NT2/D1 (cell line): ENCODE results near the gene PKNOX2.

ENCODE experiments used
- DNase-seq: peaks from one replicate; pipeline ENCODE4 v3.0.0-alpha.2; 2011; ENCODE audit warnings: low read depth, low spot score
- H3K27me3 ChIP-seq: 2 replicates; pipeline ENCODE4 v1.6.0; 2011; ENCODE audit warnings: mild to moderate bottlenecking; ENCODE audit not compliant: insufficient read length, insufficient read depth
- H3K36me3 ChIP-seq: 2 replicates; pipeline ENCODE4 v1.6.1; 2011; ENCODE audit warnings: mild to moderate bottlenecking, low read length, mixed read lengths; ENCODE audit not compliant: insufficient read depth, insufficient read length
- H3K4me1 ChIP-seq: 2 replicates; pipeline ENCODE4 v1.5.1; 2011; ENCODE audit not compliant: insufficient read depth, insufficient read length
- H3K4me3 ChIP-seq: 2 replicates; pipeline ENCODE4 v1.5.1; 2011; ENCODE audit warnings: low read depth; ENCODE audit not compliant: insufficient read length
- H3K9ac ChIP-seq: 2 replicates; pipeline ENCODE4 v1.6.0; 2011; ENCODE audit warnings: low read depth; ENCODE audit not compliant: insufficient read length
- H3K9me3 ChIP-seq: 2 replicates; pipeline ENCODE4 v1.5.1; 2011; ENCODE audit warnings: mild to moderate bottlenecking, low read length; ENCODE audit not compliant: insufficient read depth
- SUZ12 ChIP-seq: IDR thresholded peaks from 2 replicates; pipeline ENCODE4 v1.6.1; 2011; ENCODE audit not compliant: insufficient read length, insufficient read depth; ENCODE audit errors: extremely low read depth
- YY1 ChIP-seq: IDR thresholded peaks from 2 replicates; pipeline ENCODE4 v1.6.1; 2011; ENCODE audit not compliant: insufficient read length, insufficient read depth
- ZNF274 ChIP-seq: IDR thresholded peaks from 2 replicates; pipeline ENCODE4 v1.6.1; 2011; ENCODE audit warnings: mild to moderate bottlenecking, low read depth, low read length

The PKNOX2 gene

DNA sequence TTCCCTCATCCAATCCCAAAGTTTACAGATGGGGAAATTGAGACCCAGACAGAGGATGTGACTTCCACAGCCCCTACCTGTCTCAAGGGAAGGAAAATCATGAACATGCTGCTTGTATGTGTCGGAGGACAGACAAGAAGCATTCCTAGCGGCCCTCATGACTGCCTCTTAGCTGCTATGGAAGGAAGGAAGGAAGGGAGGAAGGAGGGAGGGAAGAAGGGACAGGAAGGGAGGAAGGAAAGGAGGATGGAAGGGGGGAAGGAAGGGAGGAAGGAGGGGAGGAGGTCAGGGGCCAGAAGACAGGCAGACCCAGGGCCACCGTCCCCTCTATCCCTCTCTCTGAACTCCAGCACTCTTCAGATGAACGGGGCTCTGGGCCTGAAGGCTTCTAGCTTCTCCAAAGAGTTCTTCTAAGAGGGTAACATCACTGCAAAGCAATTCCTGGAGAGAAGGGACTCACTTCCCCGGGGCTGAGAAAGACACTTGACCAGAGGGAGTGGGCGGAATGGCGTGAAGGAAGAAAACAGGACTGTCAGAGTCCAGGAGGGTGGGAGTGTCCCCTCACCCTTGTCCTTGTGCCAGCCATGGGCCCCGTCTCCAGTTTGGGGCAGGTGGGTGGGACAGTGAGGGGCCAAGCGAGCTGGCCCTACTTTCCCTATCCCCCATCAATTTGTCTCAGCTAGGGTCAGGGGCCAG is 182.2 kb downstream of the PKNOX2 start:
- no peak overlapping the region for H3K4me3 ChIP-seq
- no peaks in the 10 kb centered on the region for H3K27me3 ChIP-seq
- DNase-seq = no peak
- TF ChIP-seq SUZ12 (no peak), YY1 (no peak), ZNF274 (no peak)
- H3K9me3 ChIP-seq = no peaks in the 10 kb centered on the region
- no peaks in the 10 kb centered on the region for H3K36me3 ChIP-seq
- peak overlapping the region; percentile 26 for H3K9ac ChIP-seq
- H3K4me1 ChIP-seq = peaks cover 38% of the 10 kb centered on the region

DNA sequence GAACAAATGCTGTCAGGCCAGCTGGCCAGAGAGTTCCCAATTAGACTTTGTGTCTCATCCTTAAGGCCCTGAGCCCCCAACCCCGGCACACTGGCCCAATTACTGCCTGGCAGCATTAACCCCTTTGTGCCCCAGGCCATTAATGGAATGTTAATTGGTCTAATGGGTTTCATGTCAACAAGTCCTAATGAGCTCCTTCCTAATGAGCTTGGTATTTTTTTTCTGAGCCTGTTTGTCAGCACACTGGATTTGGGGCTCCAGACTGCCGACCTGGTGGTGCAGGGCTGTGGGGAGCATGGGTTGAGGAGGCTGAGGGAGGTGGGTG is 182.7 kb downstream of the PKNOX2 start:
- Histone ChIP-seq H3K4me3 (no peak overlapping the region), H3K9ac (no peak overlapping the region), H3K9me3 (no peaks in the 10 kb centered on the region), H3K4me1 (peaks cover 37% of the 10 kb centered on the region), H3K27me3 (no peaks in the 10 kb centered on the region), H3K36me3 (no peaks in the 10 kb centered on the region)
- DNase-seq = no peak
- TF ChIP-seq ZNF274 (no peak), YY1 (no peak), SUZ12 (no peak)

DNA sequence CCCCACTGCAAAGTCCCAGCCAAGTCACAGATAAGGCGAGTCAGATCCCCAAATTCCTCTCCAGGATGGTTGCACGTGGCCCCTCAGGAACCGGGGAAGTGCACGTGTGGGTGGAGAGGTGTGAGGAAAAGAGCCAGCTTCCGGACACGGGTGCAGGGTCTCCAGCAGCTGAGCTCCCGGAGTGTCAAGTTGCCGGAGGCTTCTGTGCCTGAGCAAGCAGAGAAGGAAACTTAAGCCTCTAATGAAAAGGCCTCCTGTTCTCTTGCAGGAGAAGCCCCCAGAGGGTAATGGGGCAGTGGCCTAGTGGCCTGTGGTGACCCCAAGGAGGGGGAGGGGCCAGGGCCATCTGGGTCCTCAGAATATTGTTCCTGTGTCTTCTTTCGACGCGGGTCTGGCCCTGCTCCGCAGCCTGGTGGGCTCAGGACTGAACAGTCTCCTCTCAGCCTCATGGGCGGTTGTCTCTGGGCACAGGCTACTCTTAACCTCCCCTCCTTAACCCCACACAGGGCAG is 183.6 kb downstream of the PKNOX2 start:
- Histone ChIP-seq H3K4me3 (no peak overlapping the region), H3K9ac (peak overlapping the region; percentile 9), H3K4me1 (peaks cover 32% of the 10 kb centered on the region), H3K36me3 (no peaks in the 10 kb centered on the region), H3K9me3 (no peaks in the 10 kb centered on the region), H3K27me3 (no peaks in the 10 kb centered on the region)
- no peak for TF ChIP-seq ZNF274
- TF ChIP-seq YY1 = no peak
- no peak for TF ChIP-seq SUZ12
- no peak for DNase-seq

DNA sequence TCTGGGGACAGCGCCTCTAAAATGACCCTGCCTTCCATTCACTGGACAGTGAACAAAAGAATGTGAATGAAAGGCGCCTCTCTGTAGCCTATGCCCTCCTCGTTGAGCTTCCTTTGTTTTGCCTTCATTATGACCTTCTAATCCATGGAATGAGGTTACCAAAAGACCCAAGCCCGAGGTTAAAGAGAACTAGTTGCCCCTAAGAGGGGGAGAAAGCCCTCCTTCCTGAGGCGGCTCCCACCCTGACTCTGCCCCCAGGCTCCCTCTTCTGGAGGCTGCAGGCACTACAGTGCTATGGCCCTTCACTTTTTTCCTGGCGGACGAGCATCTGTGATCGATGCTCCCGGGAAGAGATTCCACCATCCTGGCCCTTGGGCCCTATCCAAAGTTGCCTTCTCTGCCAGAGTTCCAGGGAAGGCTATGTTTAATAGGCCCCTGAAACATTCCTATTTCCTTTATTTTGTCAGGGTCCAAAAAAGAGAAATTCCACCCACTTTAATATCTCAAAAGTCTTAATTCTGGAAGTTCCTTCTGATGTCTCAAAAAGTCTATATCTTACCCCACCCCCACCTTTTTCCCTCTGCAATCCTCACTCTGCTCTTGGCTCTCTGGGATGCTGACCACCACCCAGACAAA is 184.2 kb downstream of the PKNOX2 start:
- H3K36me3 ChIP-seq = no peaks in the 10 kb centered on the region
- H3K9me3 ChIP-seq = no peaks in the 10 kb centered on the region
- no peak for DNase-seq
- peaks cover 32% of the 10 kb centered on the region for H3K4me1 ChIP-seq
- H3K27me3 ChIP-seq = no peaks in the 10 kb centered on the region
- H3K9ac ChIP-seq = peak overlapping the region; percentile 9
- no peak overlapping the region for H3K4me3 ChIP-seq
- TF ChIP-seq ZNF274 = no peak
- no peak for TF ChIP-seq SUZ12
- TF ChIP-seq YY1 = no peak

DNA sequence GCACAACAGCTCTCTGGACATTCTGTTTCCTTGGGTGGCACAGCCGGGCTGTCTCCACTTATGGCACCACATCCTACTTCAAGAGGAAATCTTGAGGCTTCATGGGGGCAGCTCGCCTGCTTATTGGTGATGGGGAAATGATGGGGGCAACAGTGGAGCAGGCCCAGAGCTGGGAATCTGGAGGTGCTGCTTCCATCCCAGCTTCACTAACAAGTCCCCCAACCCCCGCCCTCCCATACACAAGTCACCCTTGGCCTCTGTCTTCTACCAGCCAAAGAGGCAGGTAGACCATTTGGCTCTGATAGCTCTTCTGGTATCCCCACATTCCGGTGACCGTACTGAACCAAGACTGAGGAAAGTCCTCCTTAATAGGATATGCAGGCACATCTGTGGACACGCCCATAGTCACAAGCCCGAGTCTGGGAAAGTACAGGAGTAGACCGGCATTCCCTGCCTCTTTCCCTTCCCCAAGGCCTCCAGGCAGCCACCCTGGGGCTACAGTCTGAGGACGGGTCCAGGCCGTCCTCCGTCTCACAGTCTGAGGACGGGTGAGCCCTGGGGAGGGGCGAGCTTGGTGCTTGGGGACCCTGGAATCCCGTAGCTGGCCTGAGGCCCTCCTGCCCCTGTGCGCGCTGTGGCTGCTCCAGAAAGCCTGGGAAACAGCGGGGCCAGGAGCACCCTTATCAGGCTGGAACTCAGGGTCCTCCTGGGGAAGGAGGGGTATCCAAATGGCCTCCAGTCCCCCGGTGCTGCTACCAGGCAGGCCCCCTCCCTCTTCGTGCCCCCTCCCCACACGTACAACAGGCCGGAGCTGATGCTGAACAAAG is 185.9 kb downstream of the PKNOX2 start:
- no peak overlapping the region for H3K4me3 ChIP-seq
- no peak overlapping the region for H3K9ac ChIP-seq
- DNase-seq = no peak
- H3K9me3 ChIP-seq = no peaks in the 10 kb centered on the region
- H3K27me3 ChIP-seq = no peaks in the 10 kb centered on the region
- no peaks in the 10 kb centered on the region for H3K36me3 ChIP-seq
- TF ChIP-seq SUZ12 = no peak
- no peak for TF ChIP-seq ZNF274
- TF ChIP-seq YY1 = no peak
- peaks cover 26% of the 10 kb centered on the region for H3K4me1 ChIP-seq

DNA sequence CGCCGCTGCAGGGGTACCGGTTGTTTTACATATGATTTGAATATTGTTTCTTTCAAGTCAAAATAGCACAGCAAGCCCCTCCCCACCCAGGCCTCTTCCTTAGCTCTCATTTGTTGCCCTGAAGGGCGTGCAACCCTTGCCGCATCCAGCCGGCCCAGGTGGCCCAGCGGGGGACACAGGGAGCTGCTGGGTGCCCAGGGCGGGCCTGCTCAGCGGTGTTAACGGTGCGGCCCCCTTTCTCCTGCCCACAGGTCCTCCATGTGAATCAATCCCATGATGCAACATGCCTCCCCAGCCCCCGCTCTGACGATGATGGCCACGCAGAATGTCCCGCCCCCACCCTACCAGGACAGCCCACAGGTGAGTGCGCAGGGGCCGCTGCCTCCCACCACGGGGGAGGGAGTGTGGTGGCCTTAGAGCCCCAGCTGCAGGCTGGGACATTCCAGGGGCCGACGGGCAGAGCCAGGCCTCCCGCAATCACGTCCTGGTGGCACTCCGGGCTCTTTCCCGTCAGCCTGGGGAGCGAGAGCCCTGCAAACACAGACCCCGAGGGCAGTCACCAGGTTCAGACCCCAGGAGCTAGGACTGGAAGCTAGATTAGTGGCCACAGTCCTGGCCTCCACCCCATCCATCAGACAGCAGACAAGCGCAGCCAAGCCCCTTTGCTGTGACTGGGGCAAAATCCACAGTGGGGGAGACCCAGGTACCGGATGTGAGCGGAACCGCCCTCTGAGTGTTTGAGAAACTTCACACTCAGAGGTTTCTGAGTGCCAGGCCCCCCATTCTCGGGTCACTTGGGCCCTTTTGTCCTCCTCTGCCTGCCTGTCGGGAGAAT is 186.7 kb downstream of the PKNOX2 start:
- no peaks in the 10 kb centered on the region for H3K9me3 ChIP-seq
- TF ChIP-seq SUZ12 (no peak), YY1 (no peak), ZNF274 (no peak)
- no peak overlapping the region for H3K9ac ChIP-seq
- DNase-seq = no peak
- H3K36me3 ChIP-seq = no peaks in the 10 kb centered on the region
- peaks cover 24% of the 10 kb centered on the region for H3K4me1 ChIP-seq
- no peak overlapping the region for H3K4me3 ChIP-seq
- no peaks in the 10 kb centered on the region for H3K27me3 ChIP-seq
